ENCODE measurements around the gene C19orf44.
A peak's percentile ranks its signal among the peaks of the same experiment; 100 is the strongest.
"Not testable (repeated sequence)": the region's sequence is repeated elsewhere in the genome, so short reads cannot be mapped to it uniquely, and the experiment has no call there.

Gene C19orf44

GRCh38 chr19:16544473-16545231 is 48.5 kb downstream of the C19orf44 start:
- H3K4me1 ChIP-seq (ENCODE audit: control insufficient read depth in 2 of 2, insufficient read depth in 2 of 2, low read length in 2 of 2) = peaks cover 17 to 19% of the 10 kb centered on the region in 2 donors
- H3K36me3 ChIP-seq (ENCODE audit: control insufficient read depth in 2 of 2, insufficient read depth in 2 of 2, low read length in 2 of 2) = peaks cover 2 to 3% of the 10 kb centered on the region in 2 donors
- no peak overlapping the region for H3K9ac ChIP-seq (ENCODE audit: low read depth in 1 of 2, low read length in 2 of 2)
- no peaks in the 10 kb centered on the region for H3K9me3 ChIP-seq (ENCODE audit: control insufficient read depth in 2 of 2, low read length in 2 of 2)
- no peaks in the 10 kb centered on the region for H3K27me3 ChIP-seq (ENCODE audit: control insufficient read depth in 2 of 2, insufficient read depth in 2 of 2, low read length in 2 of 2)
- no peak overlapping the region for H3K4me3 ChIP-seq (ENCODE audit: low read length in 2 of 2)
- H3K27ac ChIP-seq (ENCODE audit: low read depth in 2 of 2, low read length in 2 of 2) = no peak overlapping the region

DNA sequence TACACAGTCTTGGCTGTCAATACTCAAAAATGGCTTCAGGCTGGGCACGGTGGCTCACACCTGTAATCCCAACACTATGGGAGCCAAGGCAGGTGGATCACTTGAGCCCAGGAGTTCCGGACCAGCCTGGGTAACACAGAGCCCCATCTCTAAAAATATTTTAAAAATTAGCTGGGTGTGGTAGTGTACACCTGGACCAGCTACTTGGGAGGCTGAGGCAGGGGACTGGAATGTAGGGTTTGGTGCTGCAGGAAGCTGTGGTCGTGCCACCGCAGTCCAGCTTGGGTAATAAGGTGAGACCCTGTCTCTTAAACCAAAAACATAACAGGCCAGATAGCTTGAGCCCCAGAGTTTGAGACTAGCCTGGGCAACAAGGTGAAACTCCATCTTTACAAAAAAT is 52.8 kb downstream of the C19orf44 start:
- H3K9ac ChIP-seq (ENCODE audit: low read depth in 1 of 2, low read length in 2 of 2) = no peak overlapping the region
- peaks cover 15% of the 10 kb centered on the region in 2 donors for H3K36me3 ChIP-seq (ENCODE audit: control insufficient read depth in 2 of 2, insufficient read depth in 2 of 2, low read length in 2 of 2)
- H3K4me1 ChIP-seq (ENCODE audit: control insufficient read depth in 2 of 2, insufficient read depth in 2 of 2, low read length in 2 of 2) = no peaks in the 10 kb centered on the region
- H3K9me3 ChIP-seq (ENCODE audit: control insufficient read depth in 2 of 2, low read length in 2 of 2) = no peaks in the 10 kb centered on the region
- no peak overlapping the region for H3K27ac ChIP-seq (ENCODE audit: low read depth in 2 of 2, low read length in 2 of 2)
- H3K27me3 ChIP-seq (ENCODE audit: control insufficient read depth in 2 of 2, insufficient read depth in 2 of 2, low read length in 2 of 2) = no peaks in the 10 kb centered on the region
- no peak overlapping the region for H3K4me3 ChIP-seq (ENCODE audit: low read length in 2 of 2)

GRCh38 chr19:16551902-16552301 is 55.7 kb downstream of the C19orf44 start:
- H3K36me3 ChIP-seq (ENCODE audit: control insufficient read depth in 2 of 2, insufficient read depth in 2 of 2, low read length in 2 of 2) = peaks cover 29 to 34% of the 10 kb centered on the region in 2 donors
- not testable (repeated sequence) for H3K9ac ChIP-seq (ENCODE audit: low read depth in 1 of 2, low read length in 2 of 2); H3K27me3 ChIP-seq (ENCODE audit: control insufficient read depth in 2 of 2, insufficient read depth in 2 of 2, low read length in 2 of 2); H3K9me3 ChIP-seq (ENCODE audit: control insufficient read depth in 2 of 2, low read length in 2 of 2); H3K4me1 ChIP-seq (ENCODE audit: control insufficient read depth in 2 of 2, insufficient read depth in 2 of 2, low read length in 2 of 2); H3K27ac ChIP-seq (ENCODE audit: low read depth in 2 of 2, low read length in 2 of 2); H3K4me3 ChIP-seq (ENCODE audit: low read length in 2 of 2)

- H3K9ac ChIP-seq (ENCODE audit: low read depth in 1 of 2, low read length in 2 of 2) = no peak overlapping the region
- H3K4me3 ChIP-seq (ENCODE audit: low read length in 2 of 2) = no peak overlapping the region
- no peaks in the 10 kb centered on the region for H3K4me1 ChIP-seq (ENCODE audit: control insufficient read depth in 2 of 2, insufficient read depth in 2 of 2, low read length in 2 of 2)
- H3K27me3 ChIP-seq (ENCODE audit: control insufficient read depth in 2 of 2, insufficient read depth in 2 of 2, low read length in 2 of 2) = no peaks in the 10 kb centered on the region
- peaks cover 35 to 43% of the 10 kb centered on the region in 2 donors for H3K36me3 ChIP-seq (ENCODE audit: control insufficient read depth in 2 of 2, insufficient read depth in 2 of 2, low read length in 2 of 2)
- H3K27ac ChIP-seq (ENCODE audit: low read depth in 2 of 2, low read length in 2 of 2) = no peak overlapping the region
- no peaks in the 10 kb centered on the region for H3K9me3 ChIP-seq (ENCODE audit: control insufficient read depth in 2 of 2, low read length in 2 of 2)
These were observed 58.6 kb downstream of the C19orf44 start for GRCh38 chr19:16554776-16555175.

DNA sequence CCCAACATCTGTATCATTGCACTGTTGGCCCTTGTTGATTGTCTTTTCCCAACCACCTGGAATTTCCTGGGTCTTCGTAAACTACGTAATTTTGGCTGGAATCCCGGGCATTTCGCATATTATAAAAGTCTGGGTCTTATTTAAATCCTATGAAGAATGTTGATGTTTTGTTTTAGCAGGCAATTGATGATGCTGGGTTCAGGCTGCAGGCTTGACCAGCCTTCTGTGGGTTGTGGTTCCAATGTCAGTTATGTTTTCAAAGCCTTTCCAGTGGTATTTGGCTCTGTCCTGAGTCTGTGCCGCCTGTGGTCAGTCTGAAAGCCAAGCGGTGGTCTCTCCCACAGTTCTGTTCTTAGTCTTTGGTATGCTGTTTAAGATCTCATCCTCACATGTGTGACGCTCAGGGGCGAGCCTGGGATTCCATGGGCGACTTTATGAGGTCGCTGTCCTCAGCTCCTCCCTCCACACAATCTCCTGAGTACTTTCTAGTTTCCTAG is 63.6 kb downstream of the C19orf44 start:
- no peaks in the 10 kb centered on the region for H3K27me3 ChIP-seq (ENCODE audit: control insufficient read depth in 2 of 2, insufficient read depth in 2 of 2, low read length in 2 of 2)
- H3K4me3 ChIP-seq (ENCODE audit: low read length in 2 of 2) = no peak overlapping the region
- peaks cover 41 to 60% of the 10 kb centered on the region in 2 donors for H3K36me3 ChIP-seq (ENCODE audit: control insufficient read depth in 2 of 2, insufficient read depth in 2 of 2, low read length in 2 of 2)
- H3K9ac ChIP-seq (ENCODE audit: low read depth in 1 of 2, low read length in 2 of 2) = no peak overlapping the region
- no peaks in the 10 kb centered on the region for H3K9me3 ChIP-seq (ENCODE audit: control insufficient read depth in 2 of 2, low read length in 2 of 2)
- no peak overlapping the region for H3K27ac ChIP-seq (ENCODE audit: low read depth in 2 of 2, low read length in 2 of 2)
- H3K4me1 ChIP-seq (ENCODE audit: control insufficient read depth in 2 of 2, insufficient read depth in 2 of 2, low read length in 2 of 2) = peaks cover 0 to 3% of the 10 kb centered on the region in 2 donors

- H3K27me3 ChIP-seq (ENCODE audit: control insufficient read depth in 2 of 2, insufficient read depth in 2 of 2, low read length in 2 of 2) = no peaks in the 10 kb centered on the region
- H3K9ac ChIP-seq (ENCODE audit: low read depth in 1 of 2, low read length in 2 of 2) = no peak overlapping the region
- H3K27ac ChIP-seq (ENCODE audit: low read depth in 2 of 2, low read length in 2 of 2) = no peak overlapping the region
- no peaks in the 10 kb centered on the region for H3K9me3 ChIP-seq (ENCODE audit: control insufficient read depth in 2 of 2, low read length in 2 of 2)
- no peak overlapping the region for H3K4me3 ChIP-seq (ENCODE audit: low read length in 2 of 2)
- H3K4me1 ChIP-seq (ENCODE audit: control insufficient read depth in 2 of 2, insufficient read depth in 2 of 2, low read length in 2 of 2) = peaks cover 0 to 3% of the 10 kb centered on the region in 2 donors
- H3K36me3 ChIP-seq (ENCODE audit: control insufficient read depth in 2 of 2, insufficient read depth in 2 of 2, low read length in 2 of 2) = peaks cover 38 to 58% of the 10 kb centered on the region in 2 donors
These were observed 65.2 kb downstream of the C19orf44 start for GRCh38 chr19:16561382-16561781.

DNA sequence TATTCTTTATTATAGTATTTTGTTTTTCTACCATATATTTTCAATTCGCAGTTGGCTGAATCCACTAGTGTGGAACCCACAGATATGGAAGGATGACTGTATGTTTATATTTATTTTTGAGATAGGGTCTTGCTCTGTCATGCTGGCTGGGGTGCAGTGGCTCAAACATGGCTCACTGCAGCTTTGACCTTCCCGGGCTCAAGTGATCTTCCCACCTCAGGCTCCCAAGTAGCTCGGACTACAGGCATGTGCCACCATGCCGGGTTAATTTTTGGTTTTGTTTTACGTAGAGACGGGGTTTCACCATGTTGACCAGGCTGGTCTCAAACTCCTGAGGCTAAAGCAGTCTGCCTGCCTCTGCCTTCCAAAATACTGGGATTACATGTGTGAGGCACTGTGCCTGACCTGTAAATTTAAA is 66.4 kb downstream of the C19orf44 start:
- no peak overlapping the region for H3K27ac ChIP-seq (ENCODE audit: low read depth in 2 of 2, low read length in 2 of 2)
- no peaks in the 10 kb centered on the region for H3K9me3 ChIP-seq (ENCODE audit: control insufficient read depth in 2 of 2, low read length in 2 of 2)
- peaks cover 40 to 58% of the 10 kb centered on the region in 2 donors for H3K36me3 ChIP-seq (ENCODE audit: control insufficient read depth in 2 of 2, insufficient read depth in 2 of 2, low read length in 2 of 2)

GRCh38 chr19:16564842-16565241 is 68.6 kb downstream of the C19orf44 start:
- Histone ChIP-seq H3K27ac (ENCODE audit: low read depth in 2 of 2, low read length in 2 of 2) (peak overlapping the region in 1 of 2 donors; percentile 17), H3K4me3 (ENCODE audit: low read length in 2 of 2) (no peak overlapping the region), H3K9me3 (ENCODE audit: control insufficient read depth in 2 of 2, low read length in 2 of 2) (no peaks in the 10 kb centered on the region), H3K36me3 (ENCODE audit: control insufficient read depth in 2 of 2, insufficient read depth in 2 of 2, low read length in 2 of 2) (peaks cover 41 to 69% of the 10 kb centered on the region in 2 donors), H3K9ac (ENCODE audit: low read depth in 1 of 2, low read length in 2 of 2) (no peak overlapping the region), H3K27me3 (ENCODE audit: control insufficient read depth in 2 of 2, insufficient read depth in 2 of 2, low read length in 2 of 2) (no peaks in the 10 kb centered on the region), H3K4me1 (ENCODE audit: control insufficient read depth in 2 of 2, insufficient read depth in 2 of 2, low read length in 2 of 2) (peaks cover 0 to 3% of the 10 kb centered on the region in 2 donors)

More for the DNA sequence above, 66.4 kb downstream of the C19orf44 start:
- no peak overlapping the region for H3K4me3 ChIP-seq (ENCODE audit: low read length in 2 of 2)
- no peaks in the 10 kb centered on the region for H3K27me3 ChIP-seq (ENCODE audit: control insufficient read depth in 2 of 2, insufficient read depth in 2 of 2, low read length in 2 of 2)
- peaks cover 0 to 3% of the 10 kb centered on the region in 2 donors for H3K4me1 ChIP-seq (ENCODE audit: control insufficient read depth in 2 of 2, insufficient read depth in 2 of 2, low read length in 2 of 2)
- H3K9ac ChIP-seq (ENCODE audit: low read depth in 1 of 2, low read length in 2 of 2) = no peak overlapping the region

DNA sequence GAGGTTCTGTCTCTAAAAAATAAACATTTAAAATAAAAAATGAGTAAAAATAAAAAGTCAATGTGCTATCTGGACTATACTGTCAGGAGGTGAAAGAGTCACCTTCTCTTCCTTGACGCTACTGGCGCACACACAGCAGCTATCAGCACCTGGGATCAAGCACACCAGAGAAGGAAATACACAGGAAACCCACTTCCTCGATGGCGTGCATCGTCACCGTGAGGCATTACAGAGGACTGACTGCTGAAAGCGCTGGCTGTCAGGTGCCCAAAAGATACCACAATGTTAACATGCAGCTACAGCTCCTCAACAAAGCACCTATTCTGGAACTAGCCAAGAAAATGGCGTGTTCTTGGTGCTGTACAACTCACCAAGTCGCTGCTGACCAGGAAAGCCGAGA is 70.0 kb downstream of the C19orf44 start:
- H3K27ac ChIP-seq (ENCODE audit: low read depth in 2 of 2, low read length in 2 of 2) = peak overlapping the region in 1 of 2 donors; percentile 64
- H3K4me3 ChIP-seq (ENCODE audit: low read length in 2 of 2) = no peak overlapping the region
- H3K9ac ChIP-seq (ENCODE audit: low read depth in 1 of 2, low read length in 2 of 2) = no peak overlapping the region
- peaks cover 38 to 65% of the 10 kb centered on the region in 2 donors for H3K36me3 ChIP-seq (ENCODE audit: control insufficient read depth in 2 of 2, insufficient read depth in 2 of 2, low read length in 2 of 2)
- H3K4me1 ChIP-seq (ENCODE audit: control insufficient read depth in 2 of 2, insufficient read depth in 2 of 2, low read length in 2 of 2) = peaks cover 3 to 6% of the 10 kb centered on the region in 2 donors
- H3K27me3 ChIP-seq (ENCODE audit: control insufficient read depth in 2 of 2, insufficient read depth in 2 of 2, low read length in 2 of 2) = no peaks in the 10 kb centered on the region
- no peaks in the 10 kb centered on the region for H3K9me3 ChIP-seq (ENCODE audit: control insufficient read depth in 2 of 2, low read length in 2 of 2)

GRCh38 chr19:16566702-16567101 is 70.5 kb downstream of the C19orf44 start:
- peaks cover 8 to 11% of the 10 kb centered on the region in 2 donors for H3K4me1 ChIP-seq (ENCODE audit: control insufficient read depth in 2 of 2, insufficient read depth in 2 of 2, low read length in 2 of 2)
- H3K27ac ChIP-seq (ENCODE audit: low read depth in 2 of 2, low read length in 2 of 2) = peak overlapping the region in 1 of 2 donors; percentile 64
- peaks cover 33 to 60% of the 10 kb centered on the region in 2 donors for H3K36me3 ChIP-seq (ENCODE audit: control insufficient read depth in 2 of 2, insufficient read depth in 2 of 2, low read length in 2 of 2)
- no peaks in the 10 kb centered on the region for H3K9me3 ChIP-seq (ENCODE audit: control insufficient read depth in 2 of 2, low read length in 2 of 2)
- no peak overlapping the region for H3K4me3 ChIP-seq (ENCODE audit: low read length in 2 of 2)
- H3K9ac ChIP-seq (ENCODE audit: low read depth in 1 of 2, low read length in 2 of 2) = no peak overlapping the region
- H3K27me3 ChIP-seq (ENCODE audit: control insufficient read depth in 2 of 2, insufficient read depth in 2 of 2, low read length in 2 of 2) = no peaks in the 10 kb centered on the region

All from mucosa of rectum (tissue), 2 donors.